NOMO-1 treated with dmso at 0.1 percent for 144 hours (cell line): ENCODE results near the gene MBD1.
"Not testable (repeated sequence)": the region's sequence is repeated elsewhere in the genome, so short reads cannot be mapped to it uniquely, and the experiment has no call there.

ENCODE experiments used
- DNase-seq: peaks from one replicate; lab custom pipeline; 2025; ENCODE audit not compliant: unreplicated experiment; lab: John Stamatoyannopoulos, UW

Gene MBD1

DNA sequence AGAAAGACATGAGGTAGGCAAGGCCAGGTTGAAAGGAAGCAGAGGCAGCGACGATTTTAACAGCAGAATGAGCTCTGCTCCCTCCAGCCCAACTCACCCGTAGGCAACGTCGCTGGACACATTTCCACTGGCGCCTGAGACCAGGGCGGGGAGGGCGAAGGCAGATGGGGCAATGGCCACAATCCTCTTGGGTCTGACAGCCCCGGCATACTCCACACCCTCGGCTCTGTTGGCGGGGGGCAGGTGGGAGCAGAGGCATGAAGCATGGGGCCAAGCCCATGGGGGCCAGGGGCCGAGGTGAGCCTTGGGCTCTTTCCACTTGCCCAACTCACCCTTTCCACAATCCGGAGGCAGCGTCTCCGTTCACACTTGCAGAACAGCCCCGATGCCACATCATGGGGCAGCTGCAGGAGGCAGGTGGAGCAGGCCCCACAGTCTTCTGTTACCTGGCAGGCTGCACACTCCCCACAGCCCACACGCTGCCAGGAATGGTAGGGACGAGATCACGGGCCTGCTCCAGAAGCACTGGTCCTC lies 5.8 kb downstream of the MBD1 start:
- DNase-seq = no peak

DNA sequence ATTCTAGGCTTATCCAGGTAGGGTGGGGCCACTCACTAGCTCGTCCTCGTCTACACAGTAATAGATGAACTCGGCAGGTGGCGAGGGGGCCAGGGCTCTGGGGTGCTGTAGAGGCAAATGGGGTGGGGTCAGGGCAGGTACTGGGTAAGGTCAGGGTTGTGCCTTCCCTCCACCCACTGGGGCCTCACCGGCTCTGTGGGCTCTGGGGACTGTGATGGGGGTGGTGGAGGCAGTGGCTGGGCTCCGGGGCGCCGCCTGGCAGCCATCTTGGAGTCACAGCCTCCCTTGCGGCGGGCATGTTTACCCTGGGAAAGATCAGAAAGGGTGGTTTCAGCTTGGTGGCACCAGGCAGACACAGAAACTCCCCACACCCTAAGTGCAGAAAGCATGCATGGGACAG lies 6.4 kb downstream of the MBD1 start:
- no peak for DNase-seq

DNA sequence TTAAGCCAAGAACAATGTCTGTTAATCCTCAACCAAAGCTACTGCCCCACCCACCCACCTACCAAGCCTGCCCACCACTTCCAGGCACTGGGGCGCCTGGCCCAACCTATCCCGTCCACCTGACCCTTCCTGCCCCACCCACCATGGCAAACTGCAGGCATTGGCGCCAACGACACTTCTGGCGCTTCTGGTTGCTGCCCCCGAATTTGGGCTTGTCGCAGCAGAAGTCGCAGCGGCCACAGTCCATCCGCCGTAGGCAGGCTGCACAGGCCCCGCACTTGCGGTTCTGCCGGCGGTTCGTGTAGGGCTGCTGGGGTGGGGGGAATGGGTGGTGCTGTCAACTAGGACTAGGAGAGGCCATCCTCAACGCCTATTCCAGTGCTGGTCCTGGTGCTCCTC lies 7.3 kb downstream of the MBD1 start:
- DNase-seq = no peak

DNA sequence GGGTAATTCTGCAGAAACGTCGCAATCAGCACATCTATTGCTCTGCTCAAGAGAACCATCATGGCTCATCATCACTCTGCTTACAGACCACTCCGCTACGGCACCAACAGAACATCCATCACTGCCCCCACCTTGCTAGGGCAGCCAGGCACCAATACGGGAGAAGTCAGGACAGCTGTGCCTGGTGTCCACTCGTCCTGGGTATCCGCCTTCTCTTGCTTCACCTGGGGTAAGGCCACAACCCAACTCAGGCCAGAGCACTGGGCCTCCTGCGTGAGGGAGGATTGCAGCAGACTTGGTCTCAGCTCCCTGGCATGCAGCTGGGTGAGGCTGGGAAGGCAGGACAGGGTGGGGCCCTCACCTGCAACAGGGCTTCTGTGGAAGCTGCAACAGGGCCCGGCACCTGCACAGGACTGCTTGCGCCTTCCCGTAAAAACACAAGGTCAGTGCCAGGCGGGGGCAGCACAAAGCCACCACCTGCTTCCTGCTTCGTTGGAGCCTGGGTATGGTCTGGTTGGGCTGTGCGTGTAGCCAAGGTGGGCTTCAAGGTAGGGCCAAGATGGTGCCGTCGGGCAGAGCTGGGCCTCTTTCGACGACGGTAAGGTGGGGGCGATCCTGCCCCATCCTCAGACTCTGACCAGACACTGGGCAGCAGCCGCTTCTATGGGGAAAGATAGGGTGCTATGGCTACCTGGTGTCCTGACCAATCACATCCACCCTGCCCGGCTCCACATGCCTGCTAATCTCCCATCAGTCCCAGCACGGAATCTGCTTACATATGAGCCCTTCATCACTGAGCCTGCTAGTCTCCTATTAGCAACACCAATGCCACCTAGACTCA lies 7.9 kb downstream of the MBD1 start:
- DNase-seq = no peak

DNA sequence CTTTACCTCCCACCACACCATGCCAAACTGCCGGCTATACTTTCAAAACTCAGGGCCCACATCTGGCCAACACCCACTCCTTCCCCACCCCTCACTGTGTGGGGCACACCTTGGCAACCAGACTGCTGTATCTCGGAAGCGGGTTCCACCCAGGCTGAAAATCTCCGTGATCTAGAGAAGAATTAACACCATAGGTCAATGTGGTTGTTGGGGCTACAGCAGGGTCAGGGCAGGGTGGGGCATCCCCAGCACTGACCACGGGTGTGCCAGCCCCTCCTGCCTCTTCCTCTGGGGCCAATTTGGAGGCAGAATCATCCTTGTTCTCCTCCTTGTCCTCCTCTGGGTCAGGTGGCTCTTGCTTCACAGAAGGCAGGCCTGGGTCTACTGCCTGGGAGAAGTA lies 8.8 kb downstream of the MBD1 start:
- DNase-seq = no peak

DNA sequence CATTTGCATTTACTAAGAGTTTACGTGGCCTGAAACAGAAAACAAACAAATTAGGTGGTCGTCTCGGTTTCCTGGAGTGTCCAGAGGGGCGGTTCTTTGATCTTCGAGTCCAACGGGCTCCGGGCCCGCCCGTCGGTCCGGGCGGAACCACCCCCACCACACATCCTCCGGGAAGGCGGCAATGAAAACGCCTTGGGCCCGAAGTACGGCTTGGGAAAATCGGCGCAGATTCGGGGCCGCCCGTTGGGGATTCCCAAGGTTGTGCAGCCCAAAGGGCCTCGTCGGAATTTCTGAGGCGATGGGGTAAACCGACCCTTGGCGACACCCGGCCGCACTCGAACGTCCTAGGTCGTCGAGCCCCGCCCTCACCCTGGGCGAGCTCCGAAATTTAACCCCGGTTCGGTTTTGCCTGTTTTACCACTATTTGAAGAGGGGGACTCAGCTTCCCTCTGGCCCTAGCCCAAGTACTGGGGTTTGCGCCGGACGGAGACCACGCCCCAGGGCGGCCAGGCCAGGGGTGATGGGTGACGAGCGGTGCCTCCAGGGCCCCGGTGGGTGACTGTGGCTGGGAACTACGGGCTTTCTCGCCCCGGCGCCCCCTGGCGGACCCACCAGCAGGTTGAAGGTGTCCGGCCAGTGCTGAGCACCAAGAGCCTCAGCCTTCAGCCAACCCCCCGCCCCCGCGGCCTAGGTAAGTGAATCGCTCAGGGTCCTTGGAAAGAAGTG lies 13.1 kb downstream of the MBD1 start:
- no peak for DNase-seq

DNA sequence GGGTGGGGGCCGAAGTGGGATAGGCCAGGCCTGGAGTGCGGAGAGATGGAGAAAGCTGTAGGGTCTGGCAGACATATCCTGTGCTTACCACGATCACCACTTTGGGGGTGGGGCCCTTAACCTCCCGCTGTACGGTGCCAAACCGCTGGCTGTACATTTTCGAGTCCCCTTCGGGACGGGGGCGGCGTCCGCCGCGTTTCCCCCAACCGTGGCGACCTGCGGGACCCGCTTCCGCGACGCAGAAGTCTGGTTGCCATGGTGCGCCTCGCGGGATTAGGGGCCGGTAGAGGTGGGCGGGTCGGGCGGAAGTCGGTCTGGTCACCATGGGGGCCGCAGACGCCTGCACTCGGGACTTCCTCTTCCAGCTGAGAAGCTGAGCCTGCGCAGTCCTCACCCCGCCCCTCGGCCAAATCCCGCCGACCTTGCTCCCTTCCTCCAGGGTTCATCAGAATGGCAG lies 15.0 kb downstream of the MBD1 start, which contains the start of gene CFAP53:
TSS of gene CFAP53 (minus strand) at position 248 of the 457 bp plus-strand sequence. CDS start at position 157, 91 bp downstream.
- peak; percentile 81 for DNase-seq

DNA sequence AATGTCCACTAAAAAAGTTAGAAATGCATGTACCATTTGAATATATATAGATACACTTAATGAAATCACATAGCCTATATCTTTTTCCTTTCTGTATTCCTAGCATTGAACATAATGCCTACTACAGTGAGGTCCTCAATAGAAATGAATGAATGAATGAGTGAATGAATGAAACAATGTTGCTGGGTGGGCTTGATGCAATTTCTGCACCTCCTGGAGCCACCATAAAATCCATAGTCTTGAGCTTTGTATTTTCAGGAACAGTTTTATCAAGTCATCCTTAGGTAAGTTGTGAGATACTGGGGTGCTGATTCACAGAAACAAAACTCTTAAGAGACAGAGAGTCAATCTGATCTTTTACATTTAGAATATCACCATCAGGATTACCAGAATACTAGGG lies 18.3 kb downstream of the MBD1 start:
- no peak for DNase-seq

DNA sequence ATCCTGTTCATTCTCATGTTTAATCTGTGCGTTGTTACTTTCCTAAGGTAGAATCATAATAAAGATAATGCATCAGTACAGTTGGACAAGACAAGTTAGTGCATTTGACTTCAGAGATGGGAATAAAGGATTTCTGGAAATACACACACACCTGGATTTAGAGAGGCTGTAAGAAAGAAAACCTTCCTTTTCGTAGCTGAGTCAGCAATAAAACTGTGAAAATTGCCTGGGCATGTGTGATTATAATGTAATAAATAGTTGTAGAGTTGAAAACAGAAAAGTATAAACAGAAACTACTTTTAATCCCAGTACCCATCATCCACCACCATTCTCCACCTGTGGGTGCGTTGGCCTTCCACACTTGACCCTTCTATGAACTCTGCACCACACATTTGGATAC lies 30.4 kb downstream of the MBD1 start:
- no peak for DNase-seq

DNA sequence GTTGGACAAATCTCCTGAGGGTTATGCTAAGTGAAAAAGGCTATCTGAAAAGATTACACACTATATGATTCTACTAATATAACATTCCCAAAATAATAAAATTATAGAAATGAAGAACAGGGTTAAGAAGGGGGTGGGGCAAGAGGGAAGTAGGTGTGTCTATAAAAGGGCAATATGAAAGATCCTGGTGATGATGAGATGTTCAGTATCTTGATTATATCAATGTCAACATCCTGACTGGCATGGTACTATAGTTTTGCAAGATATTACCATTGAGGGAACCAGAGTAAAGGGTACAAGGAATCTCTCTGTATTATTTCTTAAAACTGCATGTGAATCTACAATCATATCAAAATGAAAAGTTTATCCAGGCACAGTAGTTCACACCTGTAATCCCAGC lies 31.7 kb downstream of the MBD1 start:
- no peak for DNase-seq

DNA sequence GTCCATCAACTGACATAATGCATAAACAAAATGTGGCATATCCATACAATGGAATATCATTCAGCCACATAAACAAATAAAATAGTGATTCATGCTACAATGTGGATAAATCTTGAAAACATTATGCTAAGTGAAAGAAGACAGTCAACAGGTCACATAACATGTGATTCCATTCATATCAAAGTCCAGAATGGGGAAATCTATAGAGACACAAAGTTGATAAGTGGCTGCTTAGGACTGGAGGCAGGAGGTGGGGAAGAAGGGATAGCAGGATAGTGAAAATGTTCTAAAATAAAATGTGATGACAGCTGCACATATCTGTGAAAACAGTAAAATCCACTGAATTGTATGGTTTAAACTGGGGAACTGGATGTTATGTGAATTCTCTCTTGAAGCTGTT lies 33.8 kb downstream of the MBD1 start:
- DNase-seq = no peak

DNA sequence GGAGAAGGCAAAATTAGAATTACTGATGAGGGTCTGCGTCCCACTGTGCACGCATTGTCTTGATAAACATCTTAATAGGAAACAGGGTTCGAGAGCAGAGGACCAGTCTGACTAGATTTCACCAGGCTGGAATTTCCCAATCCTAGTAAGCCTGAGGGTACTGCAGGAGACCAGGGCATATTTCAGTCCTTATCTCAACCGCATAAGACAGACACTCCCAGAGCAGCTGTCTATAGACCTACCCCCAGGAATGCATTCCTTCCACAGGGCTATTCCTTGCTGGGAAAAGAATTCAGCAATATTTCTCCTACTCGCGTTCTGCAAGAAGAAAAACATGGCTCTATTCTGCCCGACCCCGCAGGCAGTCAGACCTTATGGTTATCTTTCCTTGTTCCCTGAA lies 39.6 kb downstream of the MBD1 start:
- DNase-seq = not testable (repeated sequence)

DNA sequence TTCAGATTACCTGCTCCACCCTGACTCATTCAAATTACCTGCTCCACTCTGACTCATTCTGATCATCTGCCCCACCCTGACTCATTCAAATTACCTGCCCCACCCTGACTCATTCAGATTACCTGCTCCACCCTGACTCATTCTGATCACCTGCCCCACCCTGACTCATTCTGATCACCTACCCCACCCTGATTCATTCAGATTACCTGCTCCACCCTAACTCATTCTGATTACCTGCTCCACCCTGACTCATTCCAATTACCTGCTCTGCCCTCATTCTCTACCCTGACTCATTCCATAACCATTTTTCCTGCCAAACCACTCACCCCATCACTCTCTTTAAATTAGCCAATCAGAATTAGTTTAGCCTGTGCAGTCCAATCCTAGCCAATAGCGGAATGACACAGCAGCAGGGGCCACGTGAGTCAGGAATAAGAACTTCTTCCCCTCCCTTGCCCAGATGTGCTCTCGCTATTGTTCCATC lies 41.2 kb downstream of the MBD1 start:
- DNase-seq = no peak

DNA sequence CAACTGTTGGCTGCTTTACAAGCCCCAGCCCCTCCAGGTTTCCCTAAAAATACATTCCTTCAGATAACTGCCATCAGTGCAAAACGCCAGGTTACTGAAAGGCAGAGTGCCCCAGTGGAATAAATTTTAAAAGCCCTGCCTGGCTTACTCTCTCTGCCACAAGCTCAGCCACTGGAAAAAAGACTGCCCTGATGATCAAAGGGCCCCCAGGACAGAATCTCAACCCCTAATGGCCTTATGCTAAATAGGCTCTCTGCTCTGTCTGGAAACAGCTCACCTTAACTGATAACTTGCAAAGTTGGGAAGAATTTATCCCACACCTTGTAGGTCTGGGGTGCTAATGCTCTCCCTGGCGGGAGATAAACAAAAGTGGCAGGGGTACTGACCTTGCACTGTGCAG lies 48.9 kb downstream of the MBD1 start:
- DNase-seq = no peak

DNA sequence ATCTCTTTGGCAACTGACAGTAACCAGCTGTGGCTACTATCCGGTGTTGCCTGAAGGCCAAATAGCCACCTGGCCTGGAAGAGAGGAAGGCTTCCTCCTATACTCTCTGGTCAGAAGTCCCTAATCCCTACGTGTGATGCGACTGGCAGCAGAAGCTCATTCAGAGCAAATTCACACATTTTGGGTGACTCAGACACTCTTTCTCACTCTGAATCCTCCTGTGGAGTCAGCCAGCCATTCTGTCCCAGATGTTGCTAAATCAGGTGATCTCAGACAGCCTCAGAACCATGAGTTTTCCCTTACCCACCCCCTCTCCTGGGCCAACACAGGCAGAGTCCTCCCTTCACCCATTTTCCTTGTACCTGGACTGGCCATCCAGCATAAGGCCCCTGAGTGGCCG lies 49.7 kb downstream of the MBD1 start:
- no peak for DNase-seq

DNA sequence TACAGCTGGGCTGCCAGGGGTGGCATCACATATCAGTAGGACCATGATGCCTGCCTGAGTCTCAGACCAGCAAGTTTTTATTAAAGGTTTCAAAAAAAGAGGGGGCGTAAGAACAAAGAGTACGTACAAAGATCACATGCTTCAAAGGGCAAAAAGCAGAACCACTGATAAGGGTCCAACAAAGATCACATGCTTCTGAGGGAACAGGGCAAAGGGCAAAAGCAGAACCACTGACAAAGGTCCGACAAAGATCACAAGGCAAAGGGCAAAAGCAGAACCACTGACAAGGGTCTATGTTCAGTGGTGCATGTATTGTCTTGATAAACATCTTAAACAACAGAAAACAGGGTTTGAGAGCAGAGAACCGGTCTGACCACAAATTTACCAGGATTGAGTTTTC lies 61.1 kb downstream of the MBD1 start:
- DNase-seq = not testable (repeated sequence)
